ENCODE measurements around the gene NWD2.

The NWD2 gene

GRCh38 chr4:37279894-37280592 lies 35.5 kb downstream of the NWD2 start:
- DNase-seq = no peak

GRCh38 chr4:37299468-37299867 lies 54.9 kb downstream of the NWD2 start:
- DNase-seq = no peak

- DNase-seq = no peak
Observed at GRCh38 chr4:37304612-37305011, 60.1 kb downstream of the NWD2 start.

- DNase-seq = no peak
Observed at GRCh38 chr4:37305984-37306383, 61.4 kb downstream of the NWD2 start.

- no peak for DNase-seq
Observed at GRCh38 chr4:37317104-37317643, 72.6 kb downstream of the NWD2 start.

GRCh38 chr4:37320513-37321235 lies 76.1 kb downstream of the NWD2 start:
- DNase-seq = no peak

- DNase-seq = no peak
Observed at GRCh38 chr4:37322122-37322521, 77.6 kb downstream of the NWD2 start.

GRCh38 chr4:37324546-37324945 lies 80.0 kb downstream of the NWD2 start:
- DNase-seq = no peak

- DNase-seq = no peak
Observed at GRCh38 chr4:37326852-37327251, 82.3 kb downstream of the NWD2 start.

GRCh38 chr4:37338972-37339371 lies 94.4 kb downstream of the NWD2 start:
- no peak for DNase-seq

GRCh38 chr4:37358748-37359147 lies 114.2 kb downstream of the NWD2 start:
- no peak for DNase-seq

- DNase-seq = no peak
Observed at GRCh38 chr4:37359261-37359660, 114.7 kb downstream of the NWD2 start.

GRCh38 chr4:37365888-37366287 lies 121.3 kb downstream of the NWD2 start:
- DNase-seq = no peak

- DNase-seq = no peak
Observed at GRCh38 chr4:37367901-37368300, 123.4 kb downstream of the NWD2 start.

- no peak for DNase-seq
Observed at GRCh38 chr4:37370052-37370451, 125.5 kb downstream of the NWD2 start.

- DNase-seq = no peak
Observed at GRCh38 chr4:37381040-37381668, 136.6 kb downstream of the NWD2 start.

GRCh38 chr4:37383579-37384229 lies 139.2 kb downstream of the NWD2 start:
- no peak for DNase-seq

- DNase-seq = no peak
Observed at GRCh38 chr4:37385424-37385823, 140.9 kb downstream of the NWD2 start.

GRCh38 chr4:37388681-37389365 lies 144.3 kb downstream of the NWD2 start:
- DNase-seq = no peak

- DNase-seq = no peak
Observed at GRCh38 chr4:37389366-37389765, 144.8 kb downstream of the NWD2 start.

- peak; percentile 8 for DNase-seq
Observed at GRCh38 chr4:37389967-37390580, 145.5 kb downstream of the NWD2 start.

Measured in NCI-H1436 (cell line).